Sigmoid colon (tissue), 7 donors: ENCODE data around the gene MPST. TPM values are rescaled to one million over a fixed set of nuclear protein-coding genes. Genes with fewer than 3 reads are reported as not detected.

Experiments used
- DNase-seq: peaks from one replicate; pipeline ENCODE4 v3.0.0-alpha.2; 2019
- H3K27ac ChIP-seq, 4 donors: fragments of 200-600 bp; sonication (generic); one replicate each; pipeline ENCODE4 v1.5.1; 2016 to 2019; ENCODE audit warnings: mild to moderate bottlenecking in 1 of 4
- H3K27me3 ChIP-seq, 3 donors: fragments of 200-600 bp; sonication (generic); one replicate each; pipeline ENCODE4 v1.5.1; 2019; ENCODE audit warnings: mild to moderate bottlenecking in 1 of 3
- H3K36me3 ChIP-seq, 4 donors: fragments of 200-600 bp; sonication (generic); one replicate each; pipeline ENCODE4 v1.5.1; 2016 to 2019
- H3K4me1 ChIP-seq, 4 donors: fragments of 200-600 bp; sonication (generic); one replicate each; pipeline ENCODE4 v1.5.1; 2017 to 2019
- H3K4me3 ChIP-seq, 4 donors: fragments of 200-600 bp; sonication (generic); one replicate each; pipeline ENCODE4 v1.5.1; 2017 to 2019; ENCODE audit warnings: mild to moderate bottlenecking in 2 of 4, moderate library complexity in 1 of 4
- H3K9me3 ChIP-seq, 4 donors: fragments of 200-600 bp in 3 of 4; sonication (generic) in 3 of 4; one replicate each; pipeline versions ENCODE4 v1.5.1 to v1.6.1; 2013 to 2019
- EP300 ChIP-seq, 4 donors: sonication (generic); formaldehyde crosslinking; IDR thresholded peaks; one replicate each; pipeline ENCODE4 v1.6.1; 2017; ENCODE audit warnings: antibody characterized with exemption in 4 of 4
- POLR2A ChIP-seq, 2 donors: fragments of 450-650 bp; IDR thresholded peaks; one replicate each; pipeline ENCODE4 v1.6.1; 2016; ENCODE audit warnings: antibody characterized with exemption in 2 of 2, mild to moderate bottlenecking in 2 of 2, moderate library complexity in 2 of 2
- POLR2AphosphoS5 ChIP-seq, 4 donors: sonication (generic); formaldehyde crosslinking; IDR thresholded peaks; one replicate each; pipeline ENCODE4 v1.6.1; 2017; ENCODE audit warnings: antibody characterized with exemption in 4 of 4
- WGBS, 2 donors: extraction: QIAGEN DNeasy Blood & Tissue Kit; methylation state at CpG; one replicate each; pipeline ENCODE4 v1.1.7; 2013; 5-methylcytosine and 5-hydroxymethylcytosine counted together
- intact Hi-C: fragments of 100-400 bp; cut with DNase I; formaldehyde crosslinking; loops from one replicate; pipeline ENCODE4 v1.15.1; 2023
- polyA plus RNA-seq, 3 donors: library from polyadenylated mRNA; stranded (reverse); fragments of 200-250 nt; gene quantifications; one replicate each; pipeline ENCODE4 v1.2.3, GENCODE V29; 2013
- total RNA-seq, 4 donors: library from RNA; depleted of rRNA; stranded (reverse); fragments of >200 nt; gene quantifications; one replicate each; pipeline ENCODE4 v1.1.0, GENCODE V29; 2016
- TF ChIP-seq, protein P1 (sequence below), 4 experiments: fragments of 450-650 bp in 3 of 4; fragments of 200-600 bp in 1 of 4; IDR thresholded peaks; one replicate each; pipeline ENCODE4 v1.5.1; 2016 to 2019; ENCODE audit warnings: antibody characterized with exemption in 4 of 4, mild to moderate bottlenecking in 3 of 4, moderate library complexity in 2 of 4
- donor health status: healthy with polysubstance abuse.
- donor health status: Bipolar disorder and iron deficiency.
- donor health status: healthy.

MPST gene
- total and polyA plus RNA-seq, 7 donors = 94.2 to 340 (median 143) TPM

DNA sequence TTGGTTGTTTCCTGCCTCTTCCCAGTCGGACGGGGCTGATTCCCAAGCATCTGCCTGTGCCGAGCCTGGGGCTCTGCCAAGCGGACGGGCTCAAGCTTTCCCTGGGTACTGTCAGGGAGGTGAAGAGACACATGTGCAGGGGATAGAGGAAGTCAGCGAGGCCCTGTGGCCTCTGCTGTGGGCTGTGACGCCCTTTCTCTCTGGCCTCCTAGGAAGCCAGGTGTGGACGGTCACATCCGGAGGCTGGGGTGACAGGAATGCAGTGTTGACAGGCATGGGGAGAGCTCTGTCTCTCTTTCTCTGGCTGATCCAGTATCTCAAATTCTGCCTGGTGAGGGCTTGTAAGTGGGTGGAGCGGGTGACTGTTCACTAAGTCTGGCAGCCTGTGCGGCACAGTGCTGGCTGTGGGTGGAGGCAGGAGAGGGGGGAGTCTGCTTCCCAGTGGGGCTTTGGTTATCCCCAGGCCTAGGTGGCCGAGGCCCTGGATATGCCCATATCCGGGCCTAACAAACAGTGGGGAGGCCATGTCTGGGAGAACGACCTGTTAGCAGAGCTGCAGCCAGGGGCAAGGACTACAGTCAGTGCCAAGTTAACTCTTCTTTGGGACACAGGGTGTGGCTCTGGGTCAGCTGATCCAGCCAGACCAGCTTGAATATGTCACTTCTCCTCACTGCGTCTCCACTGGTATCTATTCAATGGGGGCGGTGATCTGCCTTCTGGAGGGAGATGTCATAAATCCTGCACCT is 33.9 kb downstream of the MPST start:
- Histone ChIP-seq H3K4me3 (no peak overlapping the region), H3K9me3 (no peaks in the 10 kb centered on the region), H3K4me1 (peaks cover 0 to 26% (median 18%) of the 10 kb centered on the region in 4 donors), H3K27me3 (no peaks in the 10 kb centered on the region), H3K36me3 (peaks cover 0 to 49% (median 15%) of the 10 kb centered on the region in 4 donors), H3K27ac (no peak overlapping the region)
- no peak for DNase-seq
- no peak for TF ChIP-seq POLR2AphosphoS5 (IDR thresholded peaks at IDR 0.05)
- no peak for TF ChIP-seq EP300 (IDR thresholded peaks at IDR 0.05)
- TF ChIP-seq, protein P1, sequence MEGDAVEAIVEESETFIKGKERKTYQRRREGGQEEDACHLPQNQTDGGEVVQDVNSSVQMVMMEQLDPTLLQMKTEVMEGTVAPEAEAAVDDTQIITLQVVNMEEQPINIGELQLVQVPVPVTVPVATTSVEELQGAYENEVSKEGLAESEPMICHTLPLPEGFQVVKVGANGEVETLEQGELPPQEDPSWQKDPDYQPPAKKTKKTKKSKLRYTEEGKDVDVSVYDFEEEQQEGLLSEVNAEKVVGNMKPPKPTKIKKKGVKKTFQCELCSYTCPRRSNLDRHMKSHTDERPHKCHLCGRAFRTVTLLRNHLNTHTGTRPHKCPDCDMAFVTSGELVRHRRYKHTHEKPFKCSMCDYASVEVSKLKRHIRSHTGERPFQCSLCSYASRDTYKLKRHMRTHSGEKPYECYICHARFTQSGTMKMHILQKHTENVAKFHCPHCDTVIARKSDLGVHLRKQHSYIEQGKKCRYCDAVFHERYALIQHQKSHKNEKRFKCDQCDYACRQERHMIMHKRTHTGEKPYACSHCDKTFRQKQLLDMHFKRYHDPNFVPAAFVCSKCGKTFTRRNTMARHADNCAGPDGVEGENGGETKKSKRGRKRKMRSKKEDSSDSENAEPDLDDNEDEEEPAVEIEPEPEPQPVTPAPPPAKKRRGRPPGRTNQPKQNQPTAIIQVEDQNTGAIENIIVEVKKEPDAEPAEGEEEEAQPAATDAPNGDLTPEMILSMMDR (IDR thresholded peaks at IDR 0.05) = no peak
- TF ChIP-seq POLR2A (IDR thresholded peaks at IDR 0.05) = no peak
- WGBS, 2 donors = 46 to 76% methylated on average over 16 of the region's 16 CpGs
- intact Hi-C loops = loop anchor here (10.0 kb wide), 1 partner anchor 199 kb away; no protein-coding TSS in a partner anchor

DNA sequence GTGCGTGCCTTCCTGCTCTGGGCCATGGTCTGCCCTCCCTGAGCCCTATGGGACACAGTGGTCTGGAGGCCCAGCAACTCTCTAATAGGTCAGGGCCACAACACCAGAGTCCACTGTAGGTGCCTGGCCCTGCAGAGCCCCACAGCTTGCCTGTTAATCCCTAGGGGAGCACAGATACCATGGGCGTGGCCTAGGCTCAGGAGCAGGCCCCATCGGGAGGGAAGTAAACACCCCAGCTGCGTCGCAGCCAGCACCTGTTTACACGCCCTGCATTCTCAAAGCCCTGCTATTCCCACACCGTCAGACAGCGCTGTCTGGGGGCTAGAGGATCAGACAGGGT is 34.5 kb downstream of the MPST start:
- Histone ChIP-seq H3K9me3 (no peaks in the 10 kb centered on the region), H3K27ac (no peak overlapping the region), H3K4me3 (no peak overlapping the region), H3K4me1 (peaks cover 0 to 26% (median 18%) of the 10 kb centered on the region in 4 donors), H3K36me3 (peaks cover 0 to 55% (median 18%) of the 10 kb centered on the region in 4 donors), H3K27me3 (no peaks in the 10 kb centered on the region)
- no peak for DNase-seq
- intact Hi-C loops = loop anchor here (10.0 kb wide), 1 partner anchor 199 kb away; no protein-coding TSS in a partner anchor
- 24 to 65% methylated on average over 8 of the region's 8 CpGs for WGBS, 2 donors
- TF ChIP-seq EP300 (IDR thresholded peaks at IDR 0.05) (no peak), POLR2A (IDR thresholded peaks at IDR 0.05) (no peak), POLR2AphosphoS5 (IDR thresholded peaks at IDR 0.05) (no peak)
- TF ChIP-seq, protein P1 (IDR thresholded peaks at IDR 0.05) = no peak

DNA sequence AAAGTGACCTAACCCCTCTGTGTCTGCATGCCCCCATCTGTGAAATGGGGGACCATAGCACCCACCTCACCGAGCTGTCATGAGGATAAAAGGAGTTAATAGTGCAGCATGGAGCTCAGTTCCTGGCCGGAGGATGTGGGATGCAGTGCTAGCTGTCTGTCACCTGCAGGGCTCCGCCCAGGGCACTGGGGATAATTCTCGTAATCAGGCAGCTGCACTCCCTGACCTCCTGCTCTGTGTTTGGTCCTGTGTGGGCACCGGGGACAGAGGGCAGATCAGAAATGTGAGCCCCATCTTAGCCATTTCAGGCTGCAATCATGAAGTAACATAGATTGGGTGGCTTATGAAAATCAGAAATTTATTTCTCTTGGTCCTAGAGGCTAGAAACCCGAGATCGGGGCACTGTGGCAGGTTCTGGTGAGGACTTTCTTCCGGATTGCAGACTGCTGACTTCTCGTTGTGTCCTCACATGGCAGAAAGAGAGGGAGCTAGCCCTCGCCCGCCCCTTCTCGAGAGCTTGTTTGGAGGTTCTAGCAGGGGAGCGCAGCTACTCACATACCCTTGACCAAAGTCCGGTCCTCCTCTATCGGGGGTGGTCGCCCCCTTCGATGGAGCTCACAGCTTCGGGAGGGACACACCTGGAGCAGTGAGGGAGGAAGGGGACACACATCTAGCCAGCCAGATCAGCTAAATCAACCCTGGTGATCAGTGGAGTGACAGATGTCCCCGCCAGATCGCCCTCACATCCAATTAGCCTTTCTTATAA is 35.2 kb downstream of the MPST start:
- peaks cover 0 to 62% (median 21%) of the 10 kb centered on the region in 4 donors for H3K36me3 ChIP-seq
- intact Hi-C loops = loop anchor here (10.0 kb wide), 1 partner anchor 200 kb away; no protein-coding TSS in a partner anchor
- no peak overlapping the region for H3K4me3 ChIP-seq

DNA sequence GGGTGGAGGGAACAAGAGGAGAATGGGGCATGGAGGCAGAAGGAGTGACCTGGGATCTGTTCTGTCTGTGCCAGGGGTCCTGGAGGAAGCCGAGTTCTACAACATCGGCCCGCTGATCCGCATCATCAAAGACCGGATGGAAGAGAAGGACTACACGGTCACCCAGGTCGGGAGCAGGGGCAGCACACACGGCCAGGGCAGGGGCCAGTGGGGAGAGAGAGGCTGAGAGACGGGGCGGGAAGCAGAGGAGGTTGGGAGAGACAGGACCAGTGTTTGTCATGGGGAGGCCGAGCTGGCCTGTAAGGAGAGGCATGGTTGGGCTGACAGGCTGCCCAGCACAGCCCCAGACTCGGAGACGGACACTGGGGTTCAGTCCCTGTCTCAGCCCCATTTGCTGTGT is 36.7 kb downstream of the MPST start:
- Histone ChIP-seq H3K9me3 (no peaks in the 10 kb centered on the region), H3K27me3 (no peaks in the 10 kb centered on the region), H3K4me3 (no peak overlapping the region), H3K36me3 (peaks cover 0 to 77% (median 27%) of the 10 kb centered on the region in 4 donors), H3K27ac (no peak overlapping the region), H3K4me1 (peaks cover 0 to 22% (median 14%) of the 10 kb centered on the region in 4 donors)
- DNase-seq = no peak
- WGBS, 2 donors = 96 to 97% methylated on average over 13 of the region's 13 CpGs
- intact Hi-C loops = loop anchor here (10.0 kb wide), 1 partner anchor 201 kb away; no protein-coding TSS in a partner anchor
- TF ChIP-seq EP300 (IDR thresholded peaks at IDR 0.05) (no peak), POLR2A (IDR thresholded peaks at IDR 0.05) (no peak), POLR2AphosphoS5 (IDR thresholded peaks at IDR 0.05) (no peak)
- TF ChIP-seq, protein P1 (IDR thresholded peaks at IDR 0.05) = no peak

More for the DNA sequence above, 35.2 kb downstream of the MPST start:
- Histone ChIP-seq H3K27ac (no peak overlapping the region), H3K9me3 (no peaks in the 10 kb centered on the region), H3K4me1 (peaks cover 0 to 26% (median 18%) of the 10 kb centered on the region in 4 donors), H3K27me3 (no peaks in the 10 kb centered on the region)
- TF ChIP-seq POLR2AphosphoS5 (IDR thresholded peaks at IDR 0.05) = no peak
- TF ChIP-seq POLR2A (IDR thresholded peaks at IDR 0.05) = no peak
- TF ChIP-seq EP300 (IDR thresholded peaks at IDR 0.05) = no peak
- TF ChIP-seq, protein P1 (IDR thresholded peaks at IDR 0.05) = no peak
- 68 to 89% methylated on average over 20 of the region's 20 CpGs for WGBS, 2 donors
- no peak for DNase-seq
